ENCODE data around the gene RSRC2.
"Not testable (repeated sequence)": the region's sequence is repeated elsewhere in the genome, so short reads cannot be mapped to it uniquely, and the experiment has no call there.

Gene RSRC2

DNA sequence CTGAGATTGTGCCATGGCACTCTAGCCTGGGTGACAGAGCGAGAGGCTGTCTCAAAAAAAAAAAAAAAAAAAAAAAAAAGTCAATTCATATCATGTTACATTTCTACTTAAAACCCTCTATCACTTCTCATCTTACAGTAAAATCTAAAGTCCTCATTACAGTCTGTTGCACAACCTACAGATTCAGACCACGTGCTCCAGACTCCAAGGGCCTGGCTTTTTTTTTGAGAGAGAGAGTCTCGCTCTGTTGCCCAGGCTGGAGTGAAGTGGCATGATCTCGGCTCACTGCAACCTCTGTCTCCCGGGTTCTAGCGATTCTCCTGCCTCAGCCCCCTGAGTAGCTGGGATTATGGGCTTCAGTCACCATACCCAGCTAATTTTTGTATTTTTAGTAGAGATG, 40.4 kb downstream of the RSRC2 start:
- not testable (repeated sequence) for DNase-seq (ENCODE audit: low spot score)

DNA sequence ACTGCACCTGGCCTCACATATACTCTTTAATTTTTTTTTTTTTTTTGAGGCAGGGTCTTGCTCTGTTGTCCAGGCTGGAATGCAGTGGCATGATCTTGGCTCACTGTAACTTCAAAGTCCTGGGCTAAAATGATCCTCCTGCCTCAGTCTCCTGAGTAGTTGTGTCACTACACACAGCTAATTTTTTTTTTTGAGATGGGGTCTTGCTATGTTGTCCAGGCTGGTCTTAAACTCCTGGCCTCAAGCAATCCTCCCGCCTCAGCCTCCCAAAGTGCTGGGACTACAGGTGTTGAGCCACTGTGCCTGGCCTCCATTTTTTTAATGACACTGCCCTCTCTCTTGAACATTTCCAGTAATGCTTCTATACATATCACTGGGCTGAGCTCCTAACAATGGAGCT, 42.4 kb downstream of the RSRC2 start:
- DNase-seq (ENCODE audit: low spot score): not testable (repeated sequence)

GRCh38 chr12:122483969-122484368, 42.8 kb downstream of the RSRC2 start:
- DNase-seq (ENCODE audit: low spot score): no peak

DNA sequence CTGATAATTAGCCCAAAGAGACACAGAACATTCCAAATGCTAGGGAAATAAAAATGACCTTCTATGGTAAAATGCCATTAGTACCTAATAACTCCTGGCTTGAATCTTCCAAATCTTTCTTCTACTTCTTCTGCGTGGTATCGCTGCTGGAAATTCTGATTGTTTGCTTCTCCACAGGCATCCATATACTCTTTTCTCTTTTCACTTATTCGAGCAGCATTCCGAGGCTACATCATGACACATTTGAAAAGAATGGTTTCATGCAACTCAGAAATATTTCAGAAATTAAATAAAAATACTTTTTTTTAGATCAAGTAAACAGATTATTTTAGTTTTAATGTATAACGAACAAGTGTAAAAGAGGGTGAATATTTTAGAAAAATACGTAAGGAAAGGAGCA, 44.9 kb downstream of the RSRC2 start:
- DNase-seq (ENCODE audit: low spot score): no peak

DNA sequence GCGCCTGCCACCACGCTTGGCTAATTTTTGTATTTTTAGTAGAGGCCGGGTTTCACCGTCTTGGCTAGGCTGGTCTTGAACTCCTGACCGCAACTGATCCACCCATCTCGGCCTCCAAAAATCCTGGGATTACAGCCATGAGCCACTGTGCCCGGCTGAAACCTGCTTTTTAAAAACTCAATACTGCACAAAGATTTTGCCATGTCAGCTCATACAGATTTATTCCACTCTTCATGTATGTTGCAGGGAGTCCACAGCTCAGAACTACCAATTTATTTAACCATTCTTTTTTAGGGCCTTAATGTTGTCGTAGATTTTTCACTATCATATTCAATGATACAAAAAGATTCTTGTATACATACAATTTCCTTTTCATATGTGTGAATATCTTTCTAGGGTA, 46.0 kb downstream of the RSRC2 start:
- no peak for DNase-seq (ENCODE audit: low spot score)

- DNase-seq (ENCODE audit: low spot score): no peak
Measured at GRCh38 chr12:122474324-122474716, 52.4 kb downstream of the RSRC2 start.

DNA sequence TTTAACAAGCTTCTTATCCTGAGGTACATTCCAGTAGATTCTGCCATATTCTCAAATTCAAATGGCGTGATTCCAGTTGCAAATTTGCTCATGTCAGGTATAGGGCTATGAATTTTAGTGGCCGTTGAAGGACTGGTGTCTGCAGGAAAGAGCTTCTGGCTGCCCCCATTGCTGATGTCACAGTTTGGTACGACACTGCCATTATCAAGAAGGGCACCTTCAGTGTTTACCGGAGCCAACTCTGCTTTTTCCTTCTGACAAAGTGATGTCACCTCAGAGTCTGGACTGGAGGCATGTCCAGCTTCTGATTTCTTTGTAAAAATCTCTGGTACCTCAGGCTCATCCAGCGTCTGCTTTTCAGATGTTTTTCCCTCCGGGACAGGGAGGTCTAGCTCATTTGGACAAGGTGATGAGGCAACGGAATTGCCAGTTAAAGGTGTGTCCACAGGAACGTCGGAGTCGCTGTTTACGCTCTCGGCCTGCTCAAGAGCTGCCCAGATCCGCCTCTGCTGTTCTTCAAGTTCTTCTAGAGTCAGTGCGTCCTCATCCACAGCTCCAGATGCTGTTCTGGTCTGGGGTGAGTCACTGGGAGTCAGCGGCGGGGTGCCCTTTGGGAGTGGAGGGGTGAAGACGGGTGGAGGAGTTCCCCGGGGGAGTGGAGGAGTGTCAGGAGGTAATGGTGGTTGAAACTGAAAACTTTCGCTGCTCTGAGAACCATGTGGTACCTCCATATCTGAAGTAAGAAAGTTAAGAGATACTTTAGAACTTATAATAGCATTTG, 53.0 kb downstream of the RSRC2 start:
- no peak for DNase-seq (ENCODE audit: low spot score)

DNA sequence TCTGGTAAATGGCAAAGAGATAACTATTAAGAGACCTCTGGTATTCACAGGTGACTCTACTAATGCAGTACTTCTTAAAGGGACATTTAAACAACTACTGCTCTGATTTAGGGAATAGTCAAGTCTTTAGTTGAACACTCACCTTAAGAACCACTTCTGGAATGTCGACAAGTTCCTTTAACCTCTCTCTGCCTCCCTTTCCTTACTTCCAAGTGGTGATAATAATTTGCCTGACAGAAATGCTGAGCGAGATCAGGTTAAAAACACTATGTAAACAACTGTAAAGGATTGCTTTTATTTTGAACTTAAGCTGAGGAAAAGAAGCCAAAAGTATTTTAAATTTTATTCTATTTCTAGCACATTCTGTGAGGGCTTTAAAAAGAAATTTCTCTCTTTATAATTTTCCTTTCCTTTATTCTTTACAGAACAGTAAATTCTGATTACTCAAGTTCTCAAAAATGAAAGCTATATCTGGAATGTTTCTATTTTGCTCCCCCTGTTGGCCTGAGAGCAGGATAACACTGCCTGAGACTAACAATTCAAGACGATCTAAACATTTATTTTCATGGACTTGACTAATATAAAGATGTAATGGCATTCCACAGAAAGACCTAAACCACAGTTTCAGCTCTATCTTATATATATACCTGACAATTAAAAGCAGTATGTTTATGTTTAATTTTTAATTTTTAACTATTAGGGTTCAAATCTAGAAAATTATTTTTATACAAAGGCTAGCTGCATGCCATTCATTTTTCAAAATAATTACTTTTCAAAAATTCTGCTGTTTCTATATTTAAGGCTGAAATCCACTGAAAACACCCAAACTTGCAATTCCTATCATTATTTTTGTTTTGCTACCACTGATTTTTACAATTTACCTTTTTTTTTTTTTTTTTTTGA, 55.2 kb downstream of the RSRC2 start:
- peak; percentile 74 for DNase-seq (ENCODE audit: low spot score)

GRCh38 chr12:122470576-122470975, 56.2 kb downstream of the RSRC2 start:
- DNase-seq (ENCODE audit: low spot score): not testable (repeated sequence)

DNA sequence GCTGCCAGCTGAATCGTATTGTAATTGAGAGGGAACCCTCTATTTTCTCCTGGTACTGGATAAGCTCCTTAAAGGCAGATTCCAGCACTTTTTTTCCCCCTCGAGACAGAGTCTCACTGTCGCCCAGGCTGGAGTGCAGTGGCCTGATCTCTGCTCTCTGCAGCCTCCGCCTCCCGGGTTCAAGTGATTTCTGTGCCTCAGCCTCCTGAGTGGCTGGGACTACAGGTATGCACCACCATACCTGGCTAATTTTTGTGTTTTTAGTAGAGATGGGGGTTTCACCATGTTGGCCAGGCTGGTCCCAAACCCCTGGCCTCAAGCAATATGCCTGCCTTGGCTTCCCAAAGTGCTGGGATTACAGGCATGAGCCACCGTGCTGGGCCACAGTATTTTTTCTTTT, 56.9 kb downstream of the RSRC2 start:
- not testable (repeated sequence) for DNase-seq (ENCODE audit: low spot score)

GRCh38 chr12:122467983-122468382, 58.8 kb downstream of the RSRC2 start:
- no peak for DNase-seq (ENCODE audit: low spot score)

DNA sequence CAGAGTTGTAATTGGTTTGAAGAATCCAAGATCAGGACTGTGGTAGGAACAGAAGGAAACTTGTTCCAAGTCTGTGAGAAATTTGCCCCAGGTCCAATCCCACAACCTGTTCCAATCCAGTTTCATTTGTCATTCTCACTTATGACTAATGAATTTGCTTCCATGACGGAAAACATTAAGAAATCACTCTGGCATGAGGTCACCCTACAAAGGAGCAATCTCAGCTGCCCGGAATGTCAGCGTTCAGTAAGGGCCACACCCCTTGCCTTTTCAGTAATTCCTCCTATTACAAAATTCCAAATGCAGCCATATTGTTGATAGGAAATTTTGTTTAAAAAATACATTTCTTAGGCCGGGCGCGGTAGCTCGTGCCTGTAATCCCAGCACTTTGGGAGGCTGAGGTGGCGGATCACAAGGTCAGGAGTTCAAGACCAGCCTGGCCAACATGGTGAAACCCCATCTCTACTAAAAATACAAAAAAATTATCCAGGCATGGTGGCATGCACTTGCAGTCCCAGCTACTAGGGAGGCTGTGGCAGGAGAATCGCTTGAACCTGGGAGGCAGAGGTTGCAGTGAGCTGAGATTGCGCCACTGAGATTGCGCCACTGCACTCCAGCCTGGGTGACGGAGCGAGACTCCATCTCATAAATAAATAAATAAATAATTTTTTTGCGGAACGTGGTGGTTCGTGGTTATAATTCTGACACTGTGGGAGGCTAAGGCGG, 62.3 kb downstream of the RSRC2 start:
- not testable (repeated sequence) for DNase-seq (ENCODE audit: low spot score)

GRCh38 chr12:122460641-122461040, 66.1 kb downstream of the RSRC2 start:
- DNase-seq (ENCODE audit: low spot score): no peak

GRCh38 chr12:122460061-122460460, 66.7 kb downstream of the RSRC2 start:
- DNase-seq (ENCODE audit: low spot score): no peak

- DNase-seq (ENCODE audit: low spot score): no peak
Measured at GRCh38 chr12:122459211-122459610, 67.5 kb downstream of the RSRC2 start.

DNA sequence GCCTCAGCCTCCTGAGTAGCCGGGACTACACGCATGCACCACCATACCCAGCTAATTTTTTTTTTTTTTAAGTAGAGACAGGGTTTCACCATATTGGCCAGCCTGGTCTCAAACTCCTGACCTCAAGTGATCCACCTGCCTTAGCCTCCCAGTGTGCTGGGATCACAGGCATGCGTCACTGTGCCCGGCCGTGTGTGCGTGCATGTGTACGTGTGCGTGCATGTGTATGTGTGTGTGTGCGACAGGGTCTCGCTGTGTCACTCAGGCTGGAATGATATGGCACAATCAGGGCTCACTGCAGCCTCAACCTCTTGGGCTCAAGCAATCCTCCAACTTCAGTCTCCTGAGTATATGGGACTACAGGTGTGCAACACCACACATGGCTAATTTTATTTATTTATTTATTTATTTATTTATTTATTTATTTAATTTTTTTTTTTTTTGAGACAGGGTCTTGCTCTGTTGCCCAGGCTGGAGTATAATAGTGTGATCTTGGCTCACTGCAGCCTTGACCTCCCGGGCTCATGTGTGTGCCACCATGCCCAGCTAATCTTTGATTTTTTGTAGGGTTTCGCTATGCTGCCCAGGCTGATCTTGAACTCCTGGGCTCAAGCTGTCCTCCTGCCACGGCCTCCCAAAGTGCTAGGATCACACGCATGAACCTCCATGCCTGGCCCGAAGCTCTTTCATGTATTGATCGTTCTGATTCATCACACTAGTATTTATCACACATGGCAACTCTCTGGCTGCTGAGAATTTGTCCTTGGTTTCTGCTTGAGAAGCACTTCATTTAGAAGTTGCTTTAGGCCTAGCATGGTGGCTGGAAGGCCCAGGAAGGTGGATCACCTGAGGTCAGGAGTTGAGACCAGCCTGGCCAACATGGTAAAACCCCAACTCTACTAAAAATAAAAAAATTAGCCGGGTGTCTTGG, 68.4 kb downstream of the RSRC2 start:
- DNase-seq (ENCODE audit: low spot score): no peak

GRCh38 chr12:122457627-122458026, 69.1 kb downstream of the RSRC2 start:
- no peak for DNase-seq (ENCODE audit: low spot score)

GRCh38 chr12:122454739-122455138, 72.0 kb downstream of the RSRC2 start:
- DNase-seq (ENCODE audit: low spot score): no peak

- no peak for DNase-seq (ENCODE audit: low spot score)
Measured at GRCh38 chr12:122454250-122454721, 72.5 kb downstream of the RSRC2 start.
